ENCODE measurements around the gene AIP.
"Not testable (repeated sequence)": the region's sequence is repeated elsewhere in the genome, so short reads cannot be mapped to it uniquely, and the experiment has no call there.

The AIP gene

DNA sequence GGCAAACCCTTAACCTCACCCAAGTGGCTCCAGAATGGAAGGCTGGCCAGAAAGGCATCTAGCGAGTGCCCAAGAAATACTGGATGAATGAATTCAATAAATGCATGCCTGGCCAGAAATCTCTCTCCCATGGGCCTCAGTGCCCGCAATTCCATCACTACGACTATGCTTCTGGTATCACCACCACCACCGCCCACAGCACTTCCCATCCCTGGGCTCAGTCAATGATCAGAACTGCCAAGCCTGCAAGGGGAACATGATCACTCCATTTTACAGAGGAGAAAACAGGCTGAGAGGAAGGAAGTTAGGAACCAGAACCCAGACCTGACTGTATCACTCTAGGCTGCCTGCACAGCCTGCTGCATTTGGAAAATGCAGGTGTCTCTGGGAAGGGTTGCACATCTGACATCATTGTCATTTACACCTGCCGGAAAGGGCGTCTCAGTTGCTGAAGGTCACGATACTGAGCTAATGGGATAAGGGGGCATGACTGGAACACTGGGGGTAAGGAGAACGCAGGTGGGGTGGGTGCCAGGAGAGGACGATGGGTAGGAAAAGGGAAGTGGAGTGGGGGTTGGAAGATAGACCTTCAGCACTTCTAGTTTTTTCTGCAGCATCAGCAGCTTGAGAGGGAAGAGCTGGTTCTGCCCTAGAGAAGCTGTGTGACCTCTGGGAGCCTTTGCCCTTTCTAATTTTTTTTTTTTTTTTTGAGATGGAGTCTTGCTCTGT lies 33.5 kb upstream of the AIP start:
- DNase-seq (ENCODE audit: low read depth) = no peak

DNA sequence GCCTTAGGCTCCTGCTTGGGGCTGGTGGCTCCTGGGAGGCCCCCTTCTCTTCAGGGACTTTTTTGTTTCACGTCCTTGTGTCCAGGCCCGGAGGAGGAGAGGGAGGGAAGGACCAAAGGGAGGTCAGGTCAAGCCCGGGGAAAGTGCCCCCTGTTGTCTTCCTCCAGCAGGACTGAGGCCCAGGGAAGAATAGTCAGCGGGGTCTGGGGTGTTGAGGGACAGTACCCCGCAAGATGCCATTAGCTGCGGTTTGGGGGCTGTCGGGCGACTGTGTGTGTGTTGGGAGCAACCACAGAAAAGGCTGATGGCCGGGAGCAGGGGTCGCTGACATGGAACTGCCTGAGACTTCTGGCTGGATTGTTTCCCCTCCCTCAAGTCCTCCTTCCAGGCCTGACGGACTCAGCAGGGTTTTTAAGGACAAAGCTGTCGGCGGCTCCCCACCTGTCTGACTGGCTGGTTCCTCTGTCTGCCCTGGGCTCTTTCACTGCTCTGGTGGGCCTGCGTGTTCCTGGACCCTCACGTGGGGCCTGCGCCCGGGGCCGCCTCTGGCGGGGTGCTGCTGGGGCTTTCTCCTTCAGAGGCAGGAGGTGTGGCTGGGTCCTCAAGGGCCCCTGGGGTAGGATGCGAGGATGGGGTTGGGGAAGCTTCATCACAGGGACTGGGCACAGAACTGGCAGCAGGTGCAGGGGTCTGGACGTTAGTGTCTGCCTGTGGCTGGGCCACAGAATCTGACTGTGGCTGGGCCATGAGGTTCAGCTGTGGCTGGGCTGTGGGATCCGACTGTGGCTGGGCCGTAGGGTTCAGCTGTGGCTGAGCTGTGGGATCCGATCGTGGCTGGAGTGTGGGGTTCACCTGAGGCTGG lies 31.8 kb upstream of the AIP start:
- no peak for DNase-seq (ENCODE audit: low read depth)

DNA sequence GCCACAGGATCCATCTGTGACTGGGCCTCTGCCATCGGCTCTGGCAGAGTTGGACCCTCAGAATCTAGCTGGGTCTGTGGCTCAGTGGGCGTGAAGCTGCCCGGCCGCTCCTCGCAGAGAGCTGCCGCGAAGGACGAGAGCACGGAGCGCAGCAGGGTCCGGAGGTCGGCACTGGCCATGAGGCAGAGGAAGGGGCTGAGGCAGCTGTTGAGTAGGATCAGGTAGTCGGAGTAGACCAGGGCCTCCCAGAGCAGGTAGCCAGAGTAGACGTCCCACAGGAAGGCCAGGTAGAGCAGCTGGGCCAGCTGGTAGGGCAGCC lies 31.2 kb upstream of the AIP start:
- DNase-seq (ENCODE audit: low read depth) = no peak

DNA sequence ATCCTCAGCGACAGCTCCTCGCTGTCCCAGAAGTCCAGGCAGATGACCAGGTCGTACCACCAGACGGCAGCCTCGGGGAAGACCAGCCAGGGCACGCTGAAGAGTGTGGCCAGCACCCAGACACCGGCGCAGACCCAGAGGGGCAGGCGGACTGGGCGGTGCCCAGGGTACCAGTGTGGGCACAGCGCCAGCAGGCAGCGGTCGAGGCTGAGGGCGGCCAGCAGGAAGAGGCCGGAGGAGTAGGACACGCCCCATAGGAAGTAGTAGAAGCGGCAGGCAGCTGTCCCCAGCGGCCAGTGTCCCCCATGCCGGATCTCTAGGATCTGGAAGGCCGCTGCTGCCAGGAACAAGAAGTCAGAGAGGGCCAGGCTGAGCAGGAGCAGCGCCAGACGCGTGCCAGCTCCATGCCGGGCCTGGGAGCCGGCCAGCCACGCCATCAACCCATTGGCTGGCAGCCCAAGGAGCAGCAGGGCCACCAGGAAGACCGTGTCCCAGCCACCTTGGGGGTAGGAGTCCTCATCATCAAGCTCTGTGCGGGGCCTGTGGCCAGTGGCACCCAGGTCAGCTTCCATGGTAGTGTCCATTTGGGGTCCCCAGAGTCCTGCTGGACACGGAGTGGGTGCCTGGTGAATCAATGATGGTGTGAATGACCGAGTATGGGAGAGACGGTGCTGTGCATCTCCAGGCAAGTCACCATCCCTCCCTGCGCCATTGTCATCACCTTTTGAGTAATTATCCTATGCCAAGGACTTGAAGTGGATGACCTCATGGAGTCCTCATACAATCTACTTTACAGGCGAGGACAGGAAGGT lies 30.5 kb upstream of the AIP start, which contains the start of gene GPR152:
GPR152 (minus strand) TSS at position 589 of the 812 bp plus-strand sequence; CDS start at position 584, 5 bp downstream.
- DNase-seq (ENCODE audit: low read depth) = no peak

GRCh38 chr11:67453816-67454732 lies 28.8 kb upstream of the AIP start:
- no peak for DNase-seq (ENCODE audit: low read depth)

- DNase-seq (ENCODE audit: low read depth) = no peak
These were observed 27.8 kb upstream of the AIP start, which contains the start of gene CABP4 for GRCh38 chr11:67455054-67455453. TSS of gene CABP4 (plus strand) at chr11:67455354. CDS start at chr11:67455424, 70 bp downstream.

DNA sequence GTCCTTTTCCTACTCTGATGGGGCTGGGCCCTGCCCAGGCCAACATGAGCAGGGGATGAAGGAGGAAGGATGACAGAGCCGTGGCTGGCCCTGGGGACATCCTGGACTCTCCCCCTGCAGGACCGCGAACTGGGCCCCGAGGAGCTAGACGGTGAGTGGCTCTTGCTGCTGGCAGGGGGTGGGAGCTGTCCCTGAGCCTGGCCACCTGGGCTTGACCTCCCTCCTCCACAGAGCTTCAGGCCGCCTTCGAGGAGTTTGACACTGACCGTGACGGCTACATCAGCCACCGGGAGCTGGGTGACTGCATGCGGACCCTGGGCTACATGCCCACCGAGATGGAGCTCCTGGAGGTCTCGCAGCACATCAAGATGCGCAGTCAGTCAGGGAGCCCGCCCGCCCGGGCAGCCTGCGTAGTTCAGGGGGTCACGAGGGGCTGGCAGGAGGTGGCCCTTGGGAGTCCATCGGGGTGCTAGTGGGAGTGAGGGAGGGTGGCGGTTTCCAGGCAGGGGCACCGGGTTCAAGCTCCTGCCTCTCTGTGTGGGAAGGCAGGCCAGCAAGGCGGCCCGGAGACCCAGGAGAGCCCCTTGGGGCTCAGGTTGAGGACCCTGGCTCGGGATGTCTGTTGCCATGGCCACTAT lies 26.6 kb upstream of the AIP start:
- no peak for DNase-seq (ENCODE audit: low read depth)

DNA sequence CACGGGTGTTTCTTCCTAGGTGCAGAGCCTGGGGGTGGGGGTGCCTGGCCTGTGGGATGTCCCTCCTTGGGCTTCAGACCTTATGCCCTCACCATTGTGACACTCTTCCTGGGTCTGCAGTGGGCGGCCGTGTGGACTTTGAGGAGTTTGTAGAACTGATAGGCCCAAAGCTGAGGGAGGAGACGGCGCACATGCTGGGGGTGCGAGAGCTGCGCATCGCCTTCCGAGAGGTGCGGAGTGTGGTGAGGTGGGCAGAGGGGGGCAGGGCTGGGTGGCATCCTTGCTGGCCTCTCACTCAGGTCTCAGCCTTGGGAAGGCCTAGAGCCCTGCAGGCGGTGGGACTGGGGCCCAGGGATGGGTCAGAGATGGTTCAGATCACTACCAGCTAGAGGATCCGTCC lies 25.4 kb upstream of the AIP start:
- no peak for DNase-seq (ENCODE audit: low read depth)

- no peak for DNase-seq (ENCODE audit: low read depth)
These were observed 24.6 kb upstream of the AIP start for GRCh38 chr11:67458266-67458665.

DNA sequence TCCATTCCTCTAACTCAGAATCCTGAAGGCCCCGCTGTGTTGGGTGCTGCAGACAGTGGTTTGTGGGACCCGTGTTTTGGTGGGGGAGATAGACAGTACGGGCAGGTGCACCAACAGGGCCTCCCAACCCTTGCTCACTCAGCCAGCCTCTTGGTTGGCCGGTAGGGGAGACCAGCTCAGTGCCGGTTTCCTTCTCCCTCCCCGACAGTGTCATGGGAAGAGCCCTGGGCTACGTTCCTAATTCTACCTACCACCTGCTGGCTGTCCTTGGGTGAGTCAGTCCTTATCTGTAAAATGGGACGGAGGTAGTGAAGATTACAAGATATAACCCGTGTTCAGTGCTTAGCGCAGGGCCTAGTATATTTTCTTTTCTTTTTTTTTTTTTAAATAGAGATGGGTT lies 19.6 kb upstream of the AIP start:
- DNase-seq (ENCODE audit: low read depth) = no peak

DNA sequence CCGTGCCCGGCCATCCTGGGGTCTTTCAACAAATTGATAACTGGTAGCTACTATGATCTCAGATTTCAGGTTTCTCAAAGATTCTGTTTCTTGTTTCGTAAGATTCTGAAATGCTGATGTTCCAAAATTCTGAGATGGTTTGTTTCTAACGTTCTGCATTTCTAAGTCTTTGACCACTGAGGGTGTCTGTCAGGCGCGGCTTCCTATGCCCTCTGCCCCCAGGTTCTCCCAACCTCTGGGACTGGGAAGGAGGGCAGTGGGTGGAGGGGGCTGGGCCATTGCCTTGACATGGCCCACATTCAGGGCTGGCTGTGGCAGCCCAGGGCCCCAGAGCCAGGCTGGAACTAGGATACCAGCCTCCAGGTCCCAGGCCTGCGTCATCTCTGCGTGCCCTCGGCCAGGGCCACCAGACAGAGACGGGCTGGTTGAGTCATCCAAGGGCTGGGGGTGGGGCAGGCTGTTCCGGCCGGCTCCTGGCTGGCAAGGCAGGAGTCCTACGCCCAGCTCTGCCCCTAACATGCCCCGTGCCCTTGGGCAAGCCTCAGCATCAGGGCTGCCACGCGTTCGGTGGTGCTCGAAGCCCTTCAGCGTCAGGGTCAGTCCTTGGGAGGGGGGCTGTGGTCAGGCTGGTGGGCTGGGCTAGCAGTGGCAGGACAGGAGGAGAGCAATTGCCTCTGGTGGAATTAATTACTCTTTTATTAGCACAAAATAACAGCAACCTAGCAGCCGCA lies 19.0 kb upstream of the AIP start:
- DNase-seq (ENCODE audit: low read depth) = no peak

DNA sequence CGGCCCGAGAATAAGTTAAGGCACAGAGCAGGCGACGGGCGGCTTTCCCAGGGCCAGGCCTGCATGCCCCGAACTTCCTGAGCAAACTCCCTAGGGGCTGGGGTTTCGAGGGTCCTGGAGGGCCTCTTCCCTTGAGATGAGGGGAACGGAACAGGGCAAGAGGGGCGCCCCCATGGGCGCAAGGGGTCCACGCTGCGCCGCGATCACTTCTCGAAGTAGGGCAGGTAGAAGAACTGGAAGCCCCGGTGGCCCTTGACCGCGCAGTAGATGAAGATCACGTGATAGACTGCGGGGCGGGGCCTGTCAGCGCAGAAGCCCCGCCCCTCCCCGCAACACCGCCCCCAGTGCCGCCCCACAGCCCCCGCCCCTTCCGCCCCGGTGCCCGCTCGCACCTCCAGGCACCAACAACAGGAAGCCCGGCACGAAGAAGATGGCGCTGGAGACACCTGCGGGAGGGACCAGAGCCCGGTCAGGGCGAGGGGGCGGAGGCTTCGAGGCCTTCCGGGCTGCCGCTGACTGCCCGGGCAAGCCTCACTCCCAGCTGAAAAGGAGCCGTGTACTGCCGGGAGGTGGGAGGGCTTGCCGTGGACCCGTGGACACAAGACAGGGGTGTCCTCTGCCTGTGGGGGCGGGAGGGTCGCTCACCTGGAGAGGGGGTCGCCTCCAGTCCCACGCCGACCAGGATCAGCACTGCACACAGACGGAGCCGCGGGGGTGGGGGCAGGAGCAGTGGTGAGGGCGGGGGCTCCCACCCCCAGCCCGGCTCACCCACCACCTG lies 18.2 kb upstream of the AIP start:
- DNase-seq (ENCODE audit: low read depth) = peak; percentile 86

DNA sequence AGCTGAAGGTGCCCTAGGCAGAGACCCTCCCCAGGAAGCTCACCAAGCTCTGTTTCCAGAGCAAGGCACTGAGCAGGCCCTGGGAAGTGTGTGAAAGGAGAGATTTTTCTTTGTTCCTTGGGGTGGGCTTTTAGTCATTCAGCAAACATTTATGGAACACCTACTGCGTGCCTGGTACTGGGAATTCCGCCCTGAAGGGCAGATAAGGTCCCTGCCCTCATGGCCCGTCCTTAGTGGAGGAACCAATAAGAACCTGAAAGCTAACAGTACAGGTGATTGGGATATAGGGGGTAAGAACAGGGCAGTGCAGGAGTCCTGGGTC lies 17.7 kb upstream of the AIP start:
- DNase-seq (ENCODE audit: low read depth) = no peak

DNA sequence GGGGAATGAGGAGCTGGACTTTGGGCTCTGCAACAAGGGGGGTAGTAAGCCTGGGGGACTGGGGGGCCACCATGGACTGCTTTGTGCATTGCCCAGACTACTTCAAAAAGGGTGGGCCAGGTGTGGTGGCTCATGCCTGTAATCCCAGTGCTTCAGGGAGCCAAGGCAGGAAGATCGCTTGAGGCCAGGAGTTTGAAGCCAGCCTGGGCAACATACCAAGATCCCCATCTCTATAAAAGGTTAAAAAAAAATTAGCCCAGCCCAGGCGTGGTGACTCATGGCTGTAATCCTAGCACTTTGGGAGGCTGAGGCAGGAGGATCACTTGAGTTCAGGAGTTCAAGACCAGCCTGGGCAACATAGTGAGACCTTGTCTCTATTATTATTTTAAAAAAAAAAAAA lies 17.3 kb upstream of the AIP start:
- DNase-seq (ENCODE audit: low read depth) = not testable (repeated sequence)

GRCh38 chr11:67466367-67466766 lies 16.5 kb upstream of the AIP start:
- DNase-seq (ENCODE audit: low read depth) = no peak

- no peak for DNase-seq (ENCODE audit: low read depth)
These were observed 15.7 kb upstream of the AIP start for GRCh38 chr11:67466962-67467771.

DNA sequence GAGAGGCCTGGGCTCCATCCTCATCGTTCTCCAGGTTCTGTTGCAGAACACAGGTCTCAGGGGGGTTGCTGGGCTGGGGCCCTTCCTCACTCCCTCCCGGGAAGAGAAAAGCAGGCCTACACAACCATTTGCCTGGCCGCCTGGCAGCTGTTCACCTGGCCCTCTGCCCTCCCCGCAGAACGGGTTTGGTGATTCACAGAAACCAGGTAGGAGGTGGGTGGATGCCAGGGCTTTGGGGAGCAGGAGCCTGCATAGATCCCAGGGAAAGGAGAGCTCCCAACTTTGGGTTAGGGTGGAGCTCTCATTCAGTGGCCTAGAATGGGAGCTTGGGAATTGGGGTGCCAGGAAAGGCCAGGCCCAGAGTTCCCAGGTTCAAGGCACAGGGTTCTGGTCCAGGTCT lies 14.8 kb upstream of the AIP start:
- no peak for DNase-seq (ENCODE audit: low read depth)

DNA sequence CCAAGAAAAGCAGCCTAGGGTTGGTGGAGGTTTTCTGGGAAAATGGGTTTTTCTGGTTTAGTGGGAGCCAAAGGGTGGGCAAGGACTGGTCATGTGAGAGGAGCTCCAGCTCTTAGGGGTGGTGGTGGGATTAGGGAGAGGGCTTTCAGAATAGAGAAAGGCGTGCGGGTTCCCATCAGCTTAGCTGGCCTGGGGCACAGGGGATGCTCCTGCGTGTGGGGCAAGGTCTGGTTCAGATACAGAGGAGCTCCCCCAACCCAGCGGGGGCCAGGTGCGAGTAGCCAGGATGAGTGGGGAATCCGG lies 14.4 kb upstream of the AIP start:
- DNase-seq (ENCODE audit: low read depth) = no peak
